AML-193 (cell line): ENCODE results near the gene AGBL4.
A peak's percentile ranks its signal among the peaks of the same experiment; 100 is the strongest.

Experiments used
- DNase-seq, 2 experiments: peaks; one replicate each; lab custom pipeline; 2025; lab: John Stamatoyannopoulos, UW

The AGBL4 gene

GRCh38 chr1:48889082-48889481 is 1134.7 kb downstream of the AGBL4 start:
- no peak for DNase-seq

- no peak for DNase-seq
Measured at GRCh38 chr1:48887796-48888195, 1136.0 kb downstream of the AGBL4 start.

GRCh38 chr1:48882020-48882419 is 1141.7 kb downstream of the AGBL4 start:
- DNase-seq = no peak

GRCh38 chr1:48878191-48878940 is 1145.4 kb downstream of the AGBL4 start:
- no peak for DNase-seq

GRCh38 chr1:48876330-48876785 is 1147.4 kb downstream of the AGBL4 start:
- no peak for DNase-seq

- no peak for DNase-seq
Measured at GRCh38 chr1:48875552-48876329, 1148.0 kb downstream of the AGBL4 start.

- no peak for DNase-seq
Measured at GRCh38 chr1:48873944-48874343, 1149.8 kb downstream of the AGBL4 start.

GRCh38 chr1:48870596-48870995 is 1153.2 kb downstream of the AGBL4 start:
- peak; percentile 6 to 18 for DNase-seq

GRCh38 chr1:48869116-48869893 is 1154.4 kb downstream of the AGBL4 start:
- DNase-seq = no peak

- no peak for DNase-seq
Measured at GRCh38 chr1:48864913-48865312, 1158.8 kb downstream of the AGBL4 start.

GRCh38 chr1:48859456-48859855 is 1164.3 kb downstream of the AGBL4 start:
- DNase-seq = no peak

- no peak for DNase-seq
Measured at GRCh38 chr1:48858200-48858920, 1165.4 kb downstream of the AGBL4 start.

- DNase-seq = peak in 1 of 2 experiments; percentile 0
Measured at GRCh38 chr1:48853006-48853405, 1170.7 kb downstream of the AGBL4 start.

GRCh38 chr1:48851638-48852037 is 1172.1 kb downstream of the AGBL4 start:
- peak; percentile 27 to 48 for DNase-seq

GRCh38 chr1:48848035-48848434 is 1175.7 kb downstream of the AGBL4 start:
- no peak for DNase-seq

GRCh38 chr1:48846441-48846840 is 1177.3 kb downstream of the AGBL4 start:
- no peak for DNase-seq

GRCh38 chr1:48844187-48844586 is 1179.6 kb downstream of the AGBL4 start:
- DNase-seq = no peak

GRCh38 chr1:48841966-48842365 is 1181.8 kb downstream of the AGBL4 start:
- no peak for DNase-seq

- no peak for DNase-seq
Measured at GRCh38 chr1:48841461-48841860, 1182.3 kb downstream of the AGBL4 start.

- no peak for DNase-seq
Measured at GRCh38 chr1:48831120-48831978, 1192.4 kb downstream of the AGBL4 start.

GRCh38 chr1:48830715-48831114 is 1193.0 kb downstream of the AGBL4 start:
- DNase-seq = no peak
